Ovary (tissue), 9 donors: Measurements from ENCODE around the gene SEMG2. TPM values are rescaled to one million over a fixed set of nuclear protein-coding genes. Genes with fewer than 3 reads are reported as not detected.

Source experiments
- DNase-seq, 5 donors: peaks; one replicate each; pipeline ENCODE4 v3.0.0-alpha.2; 2019 to 2020
- H3K27ac ChIP-seq, 2 donors: fragments of 200-600 bp; one replicate each; pipeline versions ENCODE4 v1.5.1 to v1.8.0; 2019 to 2022
- H3K27me3 ChIP-seq: fragments of 200-600 bp; one replicate; pipeline ENCODE4 v1.8.0; 2022
- H3K36me3 ChIP-seq: fragments of 200-600 bp; sonication (generic); one replicate; pipeline ENCODE4 v1.5.1; 2019
- H3K4me1 ChIP-seq: one replicate; pipeline ENCODE4 v1.8.1; 2013; ENCODE audit warnings: mild to moderate bottlenecking, moderate library complexity; ENCODE audit not compliant: insufficient read depth
- H3K4me3 ChIP-seq: fragments of 200-600 bp; sonication (generic); one replicate; pipeline ENCODE4 v1.5.1; 2017
- H3K9me3 ChIP-seq, 2 donors: fragments of 200-600 bp in 1 of 2; sonication (generic) in 1 of 2; one replicate each; pipeline versions ENCODE4 v1.5.1 to v1.8.1; 2013 to 2019; ENCODE audit warnings: mild to moderate bottlenecking in 1 of 2, moderate library complexity in 1 of 2
- CTCF ChIP-seq, 3 donors: fragments of 450-650 bp in 2 of 3; fragments of 200-600 bp in 1 of 3; IDR thresholded peaks; one replicate each; pipeline versions ENCODE4 v1.5.1 to v1.8.0; 2016 to 2022; ENCODE audit warnings: antibody characterized with exemption in 3 of 3, mild to moderate bottlenecking in 1 of 3
- EP300 ChIP-seq: sonication (generic); formaldehyde crosslinking; IDR thresholded peaks from one replicate; pipeline ENCODE4 v1.6.1; 2017; ENCODE audit warnings: antibody characterized with exemption
- POLR2A ChIP-seq: fragments of 450-650 bp; IDR thresholded peaks from one replicate; pipeline ENCODE4 v1.6.1; 2017; ENCODE audit warnings: antibody characterized with exemption, mild to moderate bottlenecking, moderate library complexity
- WGBS, 3 donors: extraction: QIAGEN DNeasy Blood & Tissue Kit in 1 of 3; methylation state at CpG; one replicate each; pipeline versions ENCODE4 v1.1.5 to v1.1.7; 2013 to 2017; 5-methylcytosine and 5-hydroxymethylcytosine counted together
- intact Hi-C, 4 donors: fragments of 100-400 bp; cut with DNase I; formaldehyde crosslinking; loops; one replicate each; pipeline versions ENCODE4 v1.11.0 to v1.15.1; 2022 to 2023
- polyA plus RNA-seq, 2 donors: library from polyadenylated mRNA; stranded (reverse); fragments of 200-250 nt in 1 of 2; fragments of 350-450 nt in 1 of 2; fragmentation: Illumina TruSeq in 1 of 2; extraction: RNeasy Lipid Tissue Mini Kit (QIAGEN cat#74804) in 1 of 2; gene quantifications; one replicate each; pipeline ENCODE4 v1.2.3, GENCODE V29; 2013 to 2014
- total RNA-seq, 7 donors: library from RNA; depleted of rRNA in 2 of 7; stranded (reverse); fragments of >200 nt in 2 of 7; fragmentation: NEBNext Ultra II Directional in 3 of 7; extraction: Animal tissue kit (Norgen Biotek cat#: 25700) in 3 of 7; gene quantifications; one replicate each; pipeline versions ENCODE4 v1.1.0 to v1.2.4, GENCODE V29; 2016 to 2023
- donor health status: DM: no; HTN: no; CAD: no; lungs with moderate emphysema.
- donor health status: DM: no; HTN: no; CAD: no.
- donor health status: Bipolar disorder and iron deficiency.
- donor health status: DM: yes; HTN: yes; CAD: no.
- donor health status: DM: no; HTN: no; CAD: no.
- donor health status: DM: yes; HTN: yes; CAD: no.

Gene SEMG2
- total and polyA plus RNA-seq, 9 donors: not detected

DNA sequence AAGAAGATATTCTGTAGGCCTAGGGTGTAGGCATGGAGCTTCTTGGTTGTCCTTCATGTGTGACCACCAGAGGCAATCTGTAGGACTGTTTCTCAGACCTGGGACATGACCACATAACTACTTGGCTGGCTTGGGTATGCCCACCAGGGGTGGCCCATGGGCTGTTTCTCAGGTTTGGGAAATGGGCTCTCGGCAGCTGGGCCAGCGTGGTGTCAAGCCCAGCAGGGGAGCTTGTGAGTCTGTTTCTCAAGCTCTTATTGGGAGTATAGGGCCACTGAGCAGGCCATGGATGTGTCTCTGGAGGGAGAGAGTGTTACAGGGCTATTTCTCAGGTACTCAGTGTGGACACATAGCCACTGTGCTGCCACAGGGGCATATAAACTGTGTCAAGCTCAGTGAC is 2.5 kb upstream of the SEMG2 start:
- 83 to 92% (median 90%) methylated on average over 2 of the region's 2 CpGs for WGBS, 3 donors
- TF ChIP-seq CTCF (IDR thresholded peaks at IDR 0.05): no peak
- TF ChIP-seq EP300: no peak
- no peak for TF ChIP-seq POLR2A
- intact Hi-C loops: no loop called here
- Histone ChIP-seq H3K36me3 (no peaks in the 10 kb centered on the region), H3K9me3 (no peaks in the 10 kb centered on the region), H3K4me1 (no peaks in the 10 kb centered on the region), H3K4me3 (no peak overlapping the region), H3K27me3 (no peaks in the 10 kb centered on the region), H3K27ac (no peak overlapping the region)
- no peak for DNase-seq

DNA sequence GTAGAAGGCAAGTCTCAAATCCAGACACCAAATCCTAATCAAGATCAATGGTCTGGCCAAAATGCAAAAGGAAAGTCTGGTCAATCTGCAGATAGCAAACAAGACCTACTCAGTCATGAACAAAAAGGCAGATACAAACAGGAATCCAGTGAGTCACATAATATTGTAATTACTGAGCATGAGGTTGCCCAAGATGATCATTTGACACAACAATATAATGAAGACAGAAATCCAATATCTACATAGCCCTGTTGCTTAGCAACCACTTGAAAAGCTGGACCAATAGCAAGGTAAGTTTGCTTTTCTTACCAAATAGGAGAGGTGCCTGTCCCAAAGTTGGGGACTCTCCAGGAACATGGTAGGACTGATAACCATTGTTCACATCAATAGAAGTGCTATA is 2.0 kb downstream of the SEMG2 start:
- H3K36me3 ChIP-seq: no peaks in the 10 kb centered on the region
- no peak for DNase-seq
- H3K27me3 ChIP-seq: no peaks in the 10 kb centered on the region
- H3K4me1 ChIP-seq: no peaks in the 10 kb centered on the region
- no peaks in the 10 kb centered on the region for H3K9me3 ChIP-seq
- TF ChIP-seq EP300: no peak
- no peak for TF ChIP-seq POLR2A
- no peak for TF ChIP-seq CTCF (IDR thresholded peaks at IDR 0.05)
- no peak overlapping the region for H3K4me3 ChIP-seq
- intact Hi-C loops: no loop called here
- H3K27ac ChIP-seq: no peak overlapping the region

GRCh38 chr20:45226287-45226686 is 5.1 kb downstream of the SEMG2 start:
- intact Hi-C loops: no loop called here
- no peak for TF ChIP-seq EP300
- TF ChIP-seq CTCF (IDR thresholded peaks at IDR 0.05): no peak
- TF ChIP-seq POLR2A: no peak
- 72 to 84% (median 80%) methylated on average over 1 of the region's 1 CpG for WGBS, 3 donors

GRCh38 chr20:45229264-45230056 is 8.3 kb downstream of the SEMG2 start:
- 61 to 66% (median 65%) methylated on average over 18 of the region's 18 CpGs for WGBS, 3 donors
- Histone ChIP-seq H3K4me3 (no peak overlapping the region), H3K27ac (no peak overlapping the region), H3K36me3 (no peaks in the 10 kb centered on the region), H3K27me3 (no peaks in the 10 kb centered on the region), H3K9me3 (no peaks in the 10 kb centered on the region), H3K4me1 (no peaks in the 10 kb centered on the region)
- DNase-seq: no peak
- TF ChIP-seq POLR2A (no peak), CTCF (IDR thresholded peaks at IDR 0.05) (no peak)
- intact Hi-C loops: no loop called here

More at GRCh38 chr20:45226287-45226686, 5.1 kb downstream of the SEMG2 start:
- H3K36me3 ChIP-seq: no peaks in the 10 kb centered on the region
- no peaks in the 10 kb centered on the region for H3K9me3 ChIP-seq
- no peak overlapping the region for H3K27ac ChIP-seq
- no peak overlapping the region for H3K4me3 ChIP-seq
- DNase-seq: no peak
- no peaks in the 10 kb centered on the region for H3K27me3 ChIP-seq
- no peaks in the 10 kb centered on the region for H3K4me1 ChIP-seq
